Mucosa of descending colon (tissue), 3 donors: ENCODE data around the gene EOLA2. TPM values are rescaled to one million over a fixed set of nuclear protein-coding genes. Genes with fewer than 3 reads are reported as not detected.
A peak's percentile ranks its signal among the peaks of the same experiment; 100 is the strongest.

Experiments used
- ATAC-seq: fragments of 200-7000 bp; cut with Tn5 transposase; one replicate; pipeline ENCODE4 v1.9.1; 2020; ENCODE audit warnings: mild to moderate bottlenecking, moderate library complexity
- DNase-seq, 3 donors: peaks; one replicate each; pipeline ENCODE4 v3.0.0-alpha.2; 2020
- H3K36me3 ChIP-seq: fragments of 200-600 bp; one replicate; pipeline ENCODE4 v1.8.0; 2021; ENCODE audit warnings: low read depth, mild to moderate bottlenecking
- H3K4me1 ChIP-seq: fragments of 200-600 bp; one replicate; pipeline ENCODE4 v1.8.0; 2021; ENCODE audit warnings: low read depth, mild to moderate bottlenecking
- H3K4me3 ChIP-seq: fragments of 200-600 bp; one replicate; pipeline ENCODE4 v1.8.0; 2021; ENCODE audit warnings: mild to moderate bottlenecking
- H3K9me3 ChIP-seq: fragments of 200-600 bp; one replicate; pipeline ENCODE4 v1.8.0; 2021; ENCODE audit warnings: mild to moderate bottlenecking
- intact Hi-C, 2 donors: fragments of 100-400 bp; cut with DNase I in 1 of 2; cut with micrococcal nuclease in 1 of 2; formaldehyde crosslinking; loops; one replicate each; pipeline versions ENCODE4 v1.11.0 to v1.11.1; 2022; cut with DNase I, micrococcal nuclease
- total RNA-seq, 3 donors: library from RNA; stranded (reverse); fragmentation: NEBNext Ultra II Directional in 2 of 3; extraction: Animal tissue kit (Norgen Biotek cat#: 25700) in 2 of 3; gene quantifications; one replicate each; pipeline versions ENCODE4 v1.2.1 to v1.2.4, GENCODE V29; 2021 to 2023
- TF ChIP-seq, protein P1 (sequence below): fragments of 200-600 bp; IDR thresholded peaks from one replicate; pipeline ENCODE4 v1.8.0; 2022; ENCODE audit warnings: antibody characterized with exemption, mild to moderate bottlenecking
- donor health status: DM: no; HTN: no; CAD: no; lungs with moderate emphysema.
- donor health status: DM: no; HTN: no; CAD: no.
- donor health status: DM: no; HTN: yes; CAD: no.

Gene EOLA2
- total RNA-seq, 3 donors from 2014 or later, result 30.9 to 34.9 (median 34.1) TPM

- no peak overlapping the region for H3K4me3 ChIP-seq
- DNase-seq (peak in 1 of 3 donors; percentile 49), ATAC-seq (peak; percentile 90)
- no peaks in the 10 kb centered on the region for H3K9me3 ChIP-seq
- intact Hi-C loops, result no loop called here
- TF ChIP-seq, protein P1, sequence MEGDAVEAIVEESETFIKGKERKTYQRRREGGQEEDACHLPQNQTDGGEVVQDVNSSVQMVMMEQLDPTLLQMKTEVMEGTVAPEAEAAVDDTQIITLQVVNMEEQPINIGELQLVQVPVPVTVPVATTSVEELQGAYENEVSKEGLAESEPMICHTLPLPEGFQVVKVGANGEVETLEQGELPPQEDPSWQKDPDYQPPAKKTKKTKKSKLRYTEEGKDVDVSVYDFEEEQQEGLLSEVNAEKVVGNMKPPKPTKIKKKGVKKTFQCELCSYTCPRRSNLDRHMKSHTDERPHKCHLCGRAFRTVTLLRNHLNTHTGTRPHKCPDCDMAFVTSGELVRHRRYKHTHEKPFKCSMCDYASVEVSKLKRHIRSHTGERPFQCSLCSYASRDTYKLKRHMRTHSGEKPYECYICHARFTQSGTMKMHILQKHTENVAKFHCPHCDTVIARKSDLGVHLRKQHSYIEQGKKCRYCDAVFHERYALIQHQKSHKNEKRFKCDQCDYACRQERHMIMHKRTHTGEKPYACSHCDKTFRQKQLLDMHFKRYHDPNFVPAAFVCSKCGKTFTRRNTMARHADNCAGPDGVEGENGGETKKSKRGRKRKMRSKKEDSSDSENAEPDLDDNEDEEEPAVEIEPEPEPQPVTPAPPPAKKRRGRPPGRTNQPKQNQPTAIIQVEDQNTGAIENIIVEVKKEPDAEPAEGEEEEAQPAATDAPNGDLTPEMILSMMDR, result no peak
- no peaks in the 10 kb centered on the region for H3K4me1 ChIP-seq
- no peaks in the 10 kb centered on the region for H3K36me3 ChIP-seq
These were observed 24.8 kb upstream of the EOLA2 start for GRCh38 chrX:149962859-149963757.

DNA sequence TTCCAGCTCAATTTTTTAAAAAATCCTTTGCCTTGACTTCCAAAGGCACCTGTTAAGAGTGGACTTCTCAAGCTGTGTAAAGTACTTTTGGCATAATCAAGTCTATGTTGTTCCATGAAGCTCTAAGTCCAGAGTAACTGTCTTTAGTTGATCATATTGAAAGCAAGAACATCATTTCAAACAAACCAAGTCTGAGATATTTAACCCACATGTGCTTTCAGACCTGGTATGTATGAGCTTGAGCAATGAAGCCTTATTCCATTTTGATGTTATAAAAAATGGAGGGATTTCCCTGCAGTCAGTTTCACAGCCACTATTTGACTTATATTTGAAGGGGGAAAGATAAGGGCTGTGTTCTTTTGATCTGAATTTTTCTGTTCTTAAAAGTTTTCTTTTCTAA is 23.7 kb upstream of the EOLA2 start:
- DNase-seq (no peak), ATAC-seq (no peak)
- Histone ChIP-seq H3K4me3 (no peak overlapping the region), H3K36me3 (no peaks in the 10 kb centered on the region), H3K9me3 (no peaks in the 10 kb centered on the region), H3K4me1 (no peaks in the 10 kb centered on the region)
- TF ChIP-seq, protein P1, result no peak
- intact Hi-C loops, result no loop called here

- H3K4me3 ChIP-seq, result no peak overlapping the region
- no peaks in the 10 kb centered on the region for H3K9me3 ChIP-seq
- no peaks in the 10 kb centered on the region for H3K36me3 ChIP-seq
- ATAC-seq (no peak), DNase-seq (no peak)
- intact Hi-C loops, result no loop called here
- no peaks in the 10 kb centered on the region for H3K4me1 ChIP-seq
- TF ChIP-seq, protein P1, result no peak
These were observed 23.3 kb upstream of the EOLA2 start for GRCh38 chrX:149961572-149961971.

DNA sequence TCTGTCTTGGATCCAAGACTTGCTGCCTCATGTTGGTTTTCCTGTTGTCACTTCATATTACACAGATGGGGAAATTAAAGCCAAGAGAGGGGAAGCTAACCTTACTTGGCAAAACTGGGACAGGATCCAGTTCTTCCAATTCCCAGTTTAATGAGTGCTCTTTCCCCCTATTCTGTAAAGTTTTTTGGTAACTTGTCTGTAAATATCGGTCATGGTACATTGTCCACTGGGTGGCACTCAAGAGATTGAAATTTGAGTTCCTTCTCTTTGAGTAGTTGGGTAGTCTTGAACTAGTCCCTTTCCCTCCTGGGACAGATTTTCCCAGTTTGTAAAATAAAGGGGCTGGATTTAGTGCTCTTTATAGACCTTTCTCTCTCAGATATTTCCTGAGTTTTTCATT is 12.4 kb upstream of the EOLA2 start:
- DNase-seq (peak in 1 of 3 donors; percentile 61), ATAC-seq (peak; percentile 58)
- TF ChIP-seq, protein P1, result no peak
- H3K4me3 ChIP-seq, result no peak overlapping the region
- H3K9me3 ChIP-seq, result no peaks in the 10 kb centered on the region
- H3K4me1 ChIP-seq, result no peaks in the 10 kb centered on the region
- intact Hi-C loops, result no loop called here
- H3K36me3 ChIP-seq, result no peaks in the 10 kb centered on the region

- ATAC-seq (peak; percentile 74), DNase-seq (peak in 1 of 3 donors; percentile 33)
- TF ChIP-seq, protein P1, result no peak
- no peaks in the 10 kb centered on the region for H3K4me1 ChIP-seq
- H3K9me3 ChIP-seq, result no peaks in the 10 kb centered on the region
- intact Hi-C loops, result no loop called here
- H3K4me3 ChIP-seq, result no peak overlapping the region
- no peaks in the 10 kb centered on the region for H3K36me3 ChIP-seq
These were observed 11.6 kb upstream of the EOLA2 start for GRCh38 chrX:149949743-149950436.
